Keratinocyte (primary cell): ENCODE results near the gene DOCK1. TPM values are rescaled to one million over a fixed set of nuclear protein-coding genes. Genes with fewer than 3 reads are reported as not detected.

Source experiments
- DNase-seq: peaks from one replicate; pipeline ENCODE4 v3.0.0-alpha.2; 2011; ENCODE audit warnings: low read depth, missing footprints, low spot score
- FAIRE-seq: peaks from 2 replicates; lab custom pipeline; 2011; peaks lifted over from hg19 to GRCh38; lab: Jason Lieb, UNC
- H2AFZ ChIP-seq: 2 replicates; pipeline ENCODE4 v1.6.0; 2012; ENCODE audit warnings: low read length, control low read depth, inconsistent platforms; ENCODE audit not compliant: control insufficient read depth
- H3K27ac ChIP-seq: 2 replicates; pipeline ENCODE4 v1.5.1; 2011; ENCODE audit warnings: low read length; ENCODE audit not compliant: control insufficient read depth, insufficient read depth
- H3K27me3 ChIP-seq: 3 replicates; pipeline ENCODE4 v1.6.0; 2011; ENCODE audit warnings: low read length; ENCODE audit not compliant: control insufficient read depth, insufficient read depth; ENCODE audit errors: extremely low read depth
- H3K36me3 ChIP-seq, 2 experiments: 2 replicates in 1 of 2; 3 replicates in 1 of 2; pipeline ENCODE4 v1.5.1; 2011; ENCODE audit warnings: low read length in 2 of 2, mild to moderate bottlenecking in 1 of 2; ENCODE audit not compliant: control insufficient read depth in 2 of 2, insufficient read depth in 2 of 2; ENCODE audit errors: extremely low read depth in 1 of 2
- H3K4me1 ChIP-seq: 3 replicates; pipeline ENCODE4 v1.5.1; 2011; ENCODE audit warnings: low read length; ENCODE audit not compliant: control insufficient read depth, insufficient read depth; ENCODE audit errors: extremely low read depth
- H3K4me2 ChIP-seq: 3 replicates; pipeline ENCODE4 v1.6.0; 2011; ENCODE audit warnings: low read depth, low read length; ENCODE audit not compliant: control insufficient read depth, insufficient read depth; ENCODE audit errors: extremely low read depth
- H3K4me3 ChIP-seq, 3 experiments: fragments of 200-600 bp in 1 of 3; sonication (generic) in 1 of 3; 2 replicates in 2 of 3; 3 replicates in 1 of 3; pipeline ENCODE4 v1.5.1; 2011 to 2016; ENCODE audit warnings: low read length in 3 of 3, mild to moderate bottlenecking in 3 of 3, control low read depth in 2 of 3, inconsistent platforms in 1 of 3, low read depth in 1 of 3, mixed read lengths in 1 of 3, mixed run types in 1 of 3, moderate library complexity in 1 of 3; ENCODE audit not compliant: control insufficient read depth in 2 of 3, insufficient read depth in 2 of 3; ENCODE audit errors: extremely low read depth in 1 of 3
- H3K79me2 ChIP-seq: 2 replicates; pipeline ENCODE4 v1.6.0; 2012; ENCODE audit warnings: low read length; ENCODE audit not compliant: control insufficient read depth, insufficient read depth
- H3K9ac ChIP-seq: 3 replicates; pipeline ENCODE4 v1.6.0; 2011; ENCODE audit warnings: low read length; ENCODE audit not compliant: control insufficient read depth, insufficient read depth; ENCODE audit errors: extremely low read depth
- H3K9me1 ChIP-seq: 3 replicates; pipeline ENCODE4 v1.6.0; 2011; ENCODE audit warnings: low read length; ENCODE audit not compliant: control insufficient read depth, insufficient read depth; ENCODE audit errors: extremely low read depth
- H3K9me3 ChIP-seq: 2 replicates; pipeline ENCODE4 v1.5.1; 2012; ENCODE audit warnings: low read depth, low read length; ENCODE audit not compliant: control insufficient read depth
- H4K20me1 ChIP-seq: 3 replicates; pipeline ENCODE4 v1.6.0; 2011; ENCODE audit warnings: low read length; ENCODE audit not compliant: control insufficient read depth, insufficient read depth; ENCODE audit errors: extremely low read depth
- CTCF ChIP-seq, 3 experiments: IDR thresholded peaks in 1 of 3; conservative IDR thresholded peaks in 1 of 3; optimal IDR thresholded peaks in 1 of 3; 2 replicates in 2 of 3; 3 replicates in 1 of 3; pipeline versions ENCODE3 to v1.5.1; 2011; ENCODE audit warnings: low read length in 3 of 3, mild to moderate bottlenecking in 3 of 3, moderate library complexity in 2 of 3, control low read depth in 1 of 3, inconsistent platforms in 1 of 3; ENCODE audit not compliant: insufficient read depth in 2 of 3; ENCODE audit errors: extremely low read depth in 1 of 3
- EZH2 ChIP-seq: IDR thresholded peaks from one replicate; pipeline ENCODE4 v1.6.1; 2012; ENCODE audit warnings: inconsistent platforms, mild to moderate bottlenecking, low read length, moderate library complexity
- dilution Hi-C: fragments of 300-500 bp; cut with MboI; formaldehyde crosslinking; loops from one replicate; pipeline ENCODE4 v1.7.0; 2020; ENCODE audit warnings: low sequenced_read_pairs; ENCODE audit not compliant: extremely low pct_ligation_motif_present
- polyA plus RNA-seq, 5 experiments: library from polyadenylated mRNA; depleted of rRNA in 3 of 5; stranded (reverse) in 3 of 5; stranded (forward) in 1 of 5; unstranded in 1 of 5; fragments of >200 nt; gene quantifications; 1 replicate in 1 of 5; 2 replicates in 3 of 5; 3 replicates in 1 of 5; pipeline versions ENCODE4 v1.2.1 to v1.2.3, GENCODE V29; 2011 to 2012; ENCODE audit warnings: missing spikeins in 2 of 5, low read depth in 1 of 5, low replicate concordance in 1 of 5

DOCK1 gene
- polyA plus RNA-seq, 1 donor (not counting 4 experiments of a cell fraction or from before 2014, with no cell fraction given): 15.7 TPM

- Histone ChIP-seq H3K79me2 (no peaks in the 10 kb centered on the region), H3K36me3 (no peaks in the 10 kb centered on the region), H3K4me3 (no peak overlapping the region), H3K4me2 (no peak overlapping the region), H3K27me3 (no peaks in the 10 kb centered on the region), H3K9me3 (no peaks in the 10 kb centered on the region), H4K20me1 (no peaks in the 10 kb centered on the region), H3K27ac (no peak overlapping the region), H3K4me1 (peaks cover 14% of the 10 kb centered on the region), H2AFZ (no peak overlapping the region), H3K9ac (no peak overlapping the region), H3K9me1 (no peaks in the 10 kb centered on the region)
- dilution Hi-C loops: no loop called here
- no peak for DNase-seq
- FAIRE-seq: no peak
- TF ChIP-seq EZH2: no peak
- TF ChIP-seq CTCF (optimal IDR thresholded peaks at IDR 0.05 in 1 of 3, IDR thresholded peaks at IDR 0.05 in 1 of 3, conservative IDR thresholded peaks at IDR 0.05 in 1 of 3; ENCODE audit: extremely low read depth in 1 of 3, insufficient read depth in 2 of 3, low read length in 3 of 3): no peak
Measured at GRCh38 chr10:127216274-127216673, 311.0 kb downstream of the DOCK1 start.

DNA sequence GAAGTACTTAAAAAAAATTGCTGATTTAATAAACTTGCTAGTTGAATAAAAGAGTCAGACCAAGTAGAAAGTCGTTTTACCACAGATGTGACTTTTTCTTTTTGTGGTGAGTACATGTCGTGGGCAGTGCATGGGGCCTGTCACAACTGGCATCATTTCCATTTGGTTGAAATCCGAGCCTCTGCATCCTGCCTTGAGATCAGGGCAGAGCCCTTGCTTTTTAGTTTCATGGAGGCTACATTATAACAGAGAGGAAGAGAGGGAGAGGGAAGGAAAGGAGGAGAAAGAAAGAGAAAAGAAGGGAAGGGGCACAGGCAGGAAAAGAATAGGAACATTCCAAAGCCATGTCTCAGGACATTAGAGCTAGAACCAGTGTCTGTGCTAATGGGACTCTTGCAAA, 311.6 kb downstream of the DOCK1 start:
- Histone ChIP-seq H3K4me2 (peak overlapping the region; percentile 61), H3K79me2 (no peaks in the 10 kb centered on the region), H4K20me1 (no peaks in the 10 kb centered on the region), H3K9me1 (no peaks in the 10 kb centered on the region), H3K4me3 (no peak overlapping the region), H3K27ac (no peak overlapping the region), H3K4me1 (peaks cover 14% of the 10 kb centered on the region), H3K36me3 (no peaks in the 10 kb centered on the region), H3K9ac (no peak overlapping the region), H3K27me3 (no peaks in the 10 kb centered on the region), H2AFZ (no peak overlapping the region), H3K9me3 (no peaks in the 10 kb centered on the region)
- peak; percentile 48 for FAIRE-seq
- dilution Hi-C loops: no loop called here
- TF ChIP-seq EZH2: no peak
- no peak for TF ChIP-seq CTCF (optimal IDR thresholded peaks at IDR 0.05 in 1 of 3, IDR thresholded peaks at IDR 0.05 in 1 of 3, conservative IDR thresholded peaks at IDR 0.05 in 1 of 3; ENCODE audit: extremely low read depth in 1 of 3, insufficient read depth in 2 of 3, low read length in 3 of 3)
- DNase-seq: no peak
